BLaER1 treated with 17β-estradiol and CSF1 and Interleukin-3, amounts not matched to agents 10 nM and 100 nM (cell line): ENCODE measurements around the gene PIGC.

Source experiments
- H3K27ac ChIP-seq, 11 experiments: shearing (Covaris generic); formaldehyde crosslinking; 2 replicates each; pipeline ENCODE4 v1.8.1; 2022
- H3K27me3 ChIP-seq, 11 experiments: shearing (Covaris generic); formaldehyde crosslinking; 2 replicates each; pipeline ENCODE4 v1.8.1; 2022
- H3K36me3 ChIP-seq, 11 experiments: shearing (Covaris generic); formaldehyde crosslinking; 2 replicates each; pipeline ENCODE4 v1.8.1; 2022
- H3K4me1 ChIP-seq, 10 experiments: shearing (Covaris generic); formaldehyde crosslinking; 2 replicates each; pipeline ENCODE4 v1.8.1; 2022
- H3K4me2 ChIP-seq, 11 experiments: shearing (Covaris generic); formaldehyde crosslinking; 2 replicates each; pipeline ENCODE4 v1.8.1; 2022
- H3K4me3 ChIP-seq, 10 experiments: shearing (Covaris generic); formaldehyde crosslinking; 2 replicates each; pipeline ENCODE4 v1.8.1; 2022
- H3K9ac ChIP-seq, 11 experiments: shearing (Covaris generic); formaldehyde crosslinking; 2 replicates each; pipeline ENCODE4 v1.8.1; 2022
- H3K9me3 ChIP-seq, 11 experiments: shearing (Covaris generic); formaldehyde crosslinking; replicated peaks in 1 of 11; 2 replicates each; pipeline ENCODE4 v1.8.1; 2022
- H4K20me1 ChIP-seq, 11 experiments: shearing (Covaris generic); formaldehyde crosslinking; 2 replicates each; pipeline ENCODE4 v1.8.1; 2022
- Cebpa-rat ChIP-seq, 11 experiments: shearing (Covaris generic); IDR thresholded peaks; 2 replicates each; pipeline ENCODE4 v1.8.1; 2022

The PIGC gene

DNA sequence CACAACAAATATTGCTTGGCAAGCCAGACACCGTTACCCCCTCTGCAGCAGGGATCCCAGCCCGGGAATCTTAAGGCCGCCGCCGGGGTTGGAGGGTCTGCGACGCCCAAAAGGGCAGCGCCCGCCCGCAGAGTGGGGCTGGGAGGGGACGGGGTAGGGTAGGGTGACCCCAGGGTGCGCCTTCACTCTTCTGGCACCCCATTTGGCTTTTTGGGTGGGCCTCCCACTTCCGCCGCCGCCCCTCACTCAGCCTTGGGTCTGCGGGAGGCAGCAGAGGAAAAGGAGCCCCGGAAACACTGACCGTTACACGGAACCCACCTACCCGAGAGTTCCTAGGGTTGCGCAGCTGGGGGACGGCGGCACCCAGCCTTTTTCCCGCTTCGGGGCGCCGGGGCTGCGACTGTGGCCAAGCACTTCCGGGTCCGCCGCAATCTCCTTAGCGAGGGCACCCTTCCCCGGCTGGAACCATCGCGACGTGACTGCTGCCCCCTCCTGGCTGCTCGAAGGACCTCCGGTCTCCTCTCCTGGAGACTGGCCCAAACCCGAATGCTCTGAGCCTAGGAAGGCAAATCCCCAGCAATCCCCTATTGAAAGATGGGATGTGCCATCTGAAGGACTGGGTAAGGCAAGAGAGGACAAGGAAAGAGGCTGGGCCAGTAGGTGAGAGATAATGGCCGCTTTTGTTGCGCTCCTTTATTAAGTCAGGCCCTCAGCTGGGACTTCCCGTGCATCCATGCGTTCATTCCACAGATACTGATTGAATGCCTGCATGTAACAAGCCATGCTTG, at the start of gene PIGC:
Gene PIGC, minus strand, starts transcription at position 404 of the 788 bp plus-strand sequence. CDS start 1,447 bp downstream, outside the sequence.
- H3K36me3 ChIP-seq: peaks cover 18 to 37% (median 26%) of the 10 kb centered on the region in 11 experiments
- H4K20me1 ChIP-seq: no peaks in the 10 kb centered on the region
- peak within 1 kb of the TSS; percentile 69 to 95 (median 80) for H3K4me2 ChIP-seq
- H3K9ac ChIP-seq: peak within 1 kb of the TSS; percentile 89 to 98 (median 94)
- TF ChIP-seq Cebpa-rat (IDR thresholded peaks at IDR 0.05): no peak
- H3K9me3 ChIP-seq: no peaks in the 10 kb centered on the region
- H3K4me1 ChIP-seq: peaks cover 6 to 18% (median 12%) of the 10 kb centered on the region in 10 experiments; a peak in 19 of 20 replicates
- H3K27me3 ChIP-seq: no peaks in the 10 kb centered on the region
- peak within 1 kb of the TSS; percentile 77 to 96 (median 90) for H3K4me3 ChIP-seq
- H3K27ac ChIP-seq: peak within 1 kb of the TSS; percentile 87 to 95 (median 93)

DNA sequence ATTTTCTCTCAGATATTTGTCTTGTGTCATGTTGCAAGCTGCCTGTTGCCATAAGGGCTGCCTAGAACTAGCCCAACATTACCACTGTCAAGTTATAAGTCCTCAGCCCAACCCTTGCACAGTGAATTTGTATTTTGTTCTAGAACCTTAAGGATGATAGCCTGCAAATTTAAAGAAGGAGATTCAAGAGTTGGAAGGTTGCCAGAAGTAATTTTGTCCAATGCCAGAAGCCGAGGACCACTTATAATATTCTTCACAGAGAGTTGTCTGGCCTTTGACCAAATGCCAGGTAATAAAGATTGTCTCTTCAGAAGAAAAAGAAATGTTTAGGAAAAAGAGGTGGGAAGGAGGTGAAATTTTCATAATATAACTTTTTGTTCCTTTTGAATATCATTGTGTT, 48.6 kb upstream of the PIGC start:
- Histone ChIP-seq H4K20me1 (no peaks in the 10 kb centered on the region), H3K36me3 (no peaks in the 10 kb centered on the region), H3K27ac (no peak overlapping the region), H3K4me3 (no peak overlapping the region), H3K27me3 (no peaks in the 10 kb centered on the region), H3K9me3 (no peaks in the 10 kb centered on the region), H3K9ac (no peak overlapping the region), H3K4me1 (peaks cover 3 to 17% (median 8%) of the 10 kb centered on the region in 10 experiments; a peak in 19 of 20 replicates), H3K4me2 (no peak overlapping the region)
- no peak for TF ChIP-seq Cebpa-rat (IDR thresholded peaks at IDR 0.05)

DNA sequence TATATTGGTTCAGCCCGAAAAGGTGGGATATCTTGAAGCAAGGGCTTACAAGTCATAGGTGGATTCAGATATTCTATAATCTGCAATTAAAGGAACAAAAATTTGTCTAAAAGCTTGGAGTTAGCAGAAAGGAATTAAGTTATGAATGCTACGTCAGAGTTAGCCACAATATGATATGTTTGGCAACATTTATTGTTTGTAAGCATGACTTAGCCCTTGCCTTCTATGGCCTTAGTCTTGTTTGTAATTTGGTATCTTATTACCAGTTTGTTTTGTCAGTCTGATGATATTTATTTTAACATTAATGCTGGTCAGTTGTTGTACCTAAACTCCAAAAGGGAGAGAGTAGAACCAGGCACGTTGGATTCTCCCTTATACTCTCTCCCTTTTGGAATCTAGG, 46.0 kb upstream of the PIGC start:
- H3K36me3 ChIP-seq: no peaks in the 10 kb centered on the region
- H3K4me3 ChIP-seq: no peak overlapping the region
- no peaks in the 10 kb centered on the region for H3K9me3 ChIP-seq
- no peak overlapping the region for H3K4me2 ChIP-seq
- no peaks in the 10 kb centered on the region for H4K20me1 ChIP-seq
- H3K27ac ChIP-seq: no peak overlapping the region
- H3K27me3 ChIP-seq: no peaks in the 10 kb centered on the region
- TF ChIP-seq Cebpa-rat (IDR thresholded peaks at IDR 0.05): no peak
- no peak overlapping the region for H3K9ac ChIP-seq
- peaks cover 4 to 11% (median 9%) of the 10 kb centered on the region in 10 experiments; a peak in 14 of 20 replicates for H3K4me1 ChIP-seq

DNA sequence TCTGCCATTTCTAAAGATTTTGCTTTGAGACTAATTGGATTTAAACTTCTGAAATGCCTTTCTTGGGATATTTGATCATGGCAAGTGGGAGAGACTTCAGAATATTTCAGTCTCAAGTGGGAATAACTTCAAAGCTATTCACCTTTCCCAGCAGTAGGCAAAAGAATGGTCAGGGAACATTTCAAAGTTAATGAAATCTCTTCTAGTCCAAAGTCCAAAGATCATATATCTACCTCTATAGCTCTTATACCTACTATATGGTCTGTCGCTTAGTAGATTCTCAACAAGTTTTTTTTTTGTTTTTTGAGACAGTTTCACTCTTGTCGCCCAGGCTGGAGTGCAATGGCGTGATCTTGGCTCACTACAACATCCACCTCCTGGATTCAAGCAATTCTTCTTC, 44.5 kb upstream of the PIGC start:
- Histone ChIP-seq H3K36me3 (no peaks in the 10 kb centered on the region), H3K9ac (no peak overlapping the region), H3K4me2 (no peak overlapping the region), H3K27me3 (no peaks in the 10 kb centered on the region), H3K4me1 (peaks cover 0 to 11% (median 8%) of the 10 kb centered on the region in 10 experiments; a peak in 12 of 20 replicates), H3K4me3 (no peak overlapping the region), H3K9me3 (no peaks in the 10 kb centered on the region), H4K20me1 (no peaks in the 10 kb centered on the region), H3K27ac (no peak overlapping the region)
- no peak for TF ChIP-seq Cebpa-rat (IDR thresholded peaks at IDR 0.05)

DNA sequence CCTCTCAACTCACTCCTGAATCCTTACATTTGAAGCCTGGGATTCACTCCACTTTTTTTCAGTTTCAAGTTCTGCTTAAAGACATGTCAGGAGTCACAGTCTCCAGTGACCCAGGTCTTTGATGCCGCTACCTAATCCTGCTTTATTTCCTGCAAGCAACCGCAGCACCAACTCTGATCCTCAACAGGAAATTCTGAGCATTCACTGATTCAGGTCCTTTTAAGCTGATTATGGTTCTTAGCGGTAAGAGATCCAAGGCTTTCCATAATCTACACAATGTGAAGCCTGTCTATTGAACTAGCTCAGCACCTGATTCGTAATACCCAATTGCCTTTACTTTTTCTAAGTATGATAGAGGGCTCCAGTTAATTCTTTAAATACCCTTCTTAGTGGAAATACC, 43.7 kb upstream of the PIGC start:
- Histone ChIP-seq H3K36me3 (no peaks in the 10 kb centered on the region), H3K4me2 (peak overlapping the region in 10 of 11 experiments; percentile 4 to 46 (median 18); a peak in 11 of 22 replicates), H3K27me3 (no peaks in the 10 kb centered on the region), H4K20me1 (no peaks in the 10 kb centered on the region), H3K9ac (no peak overlapping the region), H3K4me3 (no peak overlapping the region), H3K27ac (no peak overlapping the region), H3K9me3 (no peaks in the 10 kb centered on the region), H3K4me1 (peaks cover 0 to 11% (median 8%) of the 10 kb centered on the region in 10 experiments; a peak in 12 of 20 replicates)
- no peak for TF ChIP-seq Cebpa-rat (IDR thresholded peaks at IDR 0.05)

DNA sequence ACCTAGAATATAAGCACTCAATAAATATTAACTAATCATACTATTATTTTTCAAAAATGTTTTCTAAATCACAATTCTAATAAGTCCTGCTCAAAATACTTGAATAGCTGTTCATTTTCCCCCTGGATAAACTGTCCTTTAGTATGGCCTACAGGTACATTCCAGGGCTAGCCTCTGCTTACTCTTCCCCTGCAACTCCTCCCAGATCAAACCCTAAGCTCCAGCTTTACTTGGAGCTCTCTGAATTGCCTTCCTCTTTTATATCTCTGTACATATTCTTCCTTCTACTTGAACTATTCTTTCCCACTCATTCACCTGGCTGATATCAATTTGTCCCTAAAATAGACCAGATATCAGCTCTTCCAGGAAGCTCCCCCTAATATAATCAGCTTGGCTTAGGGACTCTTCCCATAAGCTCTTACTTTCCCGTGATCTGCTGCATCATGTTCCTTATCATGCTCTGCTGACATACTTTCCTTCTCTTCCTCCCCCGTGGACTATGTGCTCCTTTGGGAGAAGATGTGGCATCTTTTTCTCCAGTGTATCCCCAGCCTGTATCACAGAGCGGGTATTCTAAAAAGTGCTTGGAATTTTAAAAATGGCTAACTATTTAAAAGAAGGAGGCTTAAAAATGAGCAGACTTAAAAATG, 43.1 kb upstream of the PIGC start:
- Histone ChIP-seq H3K27me3 (no peaks in the 10 kb centered on the region), H3K36me3 (no peaks in the 10 kb centered on the region), H3K4me1 (peaks cover 0 to 11% (median 8%) of the 10 kb centered on the region in 10 experiments; a peak in 12 of 20 replicates), H3K4me3 (no peak overlapping the region), H4K20me1 (no peaks in the 10 kb centered on the region), H3K27ac (no peak overlapping the region), H3K4me2 (peak overlapping the region in 6 of 11 experiments; percentile 7 to 32 (median 24); a peak in 6 of 22 replicates), H3K9ac (no peak overlapping the region), H3K9me3 (no peaks in the 10 kb centered on the region)
- TF ChIP-seq Cebpa-rat (IDR thresholded peaks at IDR 0.05): no peak

DNA sequence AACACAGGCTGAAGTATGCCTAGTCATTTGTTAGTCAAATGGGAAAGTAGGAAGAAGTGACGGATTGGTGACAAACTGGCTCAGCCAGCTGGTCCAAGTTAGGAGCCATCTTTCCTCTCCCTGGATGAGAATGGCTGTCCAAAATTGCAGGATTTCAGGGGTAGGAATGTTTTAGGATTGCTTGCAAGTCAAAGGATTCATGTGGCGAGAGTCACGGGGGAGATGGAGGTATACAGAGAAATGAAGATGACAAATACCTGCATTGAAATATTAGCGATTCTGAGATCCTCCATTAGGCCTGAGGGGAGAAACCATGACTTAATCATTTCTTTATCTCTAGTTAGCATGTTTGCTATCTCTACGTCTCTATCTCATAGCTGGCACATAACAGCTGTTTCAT, 41.8 kb upstream of the PIGC start:
- H3K4me2 ChIP-seq: no peak overlapping the region
- H3K27ac ChIP-seq: no peak overlapping the region
- no peaks in the 10 kb centered on the region for H3K27me3 ChIP-seq
- TF ChIP-seq Cebpa-rat (IDR thresholded peaks at IDR 0.05): no peak
- no peak overlapping the region for H3K4me3 ChIP-seq
- no peak overlapping the region for H3K9ac ChIP-seq
- H4K20me1 ChIP-seq: no peaks in the 10 kb centered on the region
- no peaks in the 10 kb centered on the region for H3K9me3 ChIP-seq
- peaks cover 0 to 15% (median 9%) of the 10 kb centered on the region in 10 experiments; a peak in 13 of 20 replicates for H3K4me1 ChIP-seq
- H3K36me3 ChIP-seq: no peaks in the 10 kb centered on the region

DNA sequence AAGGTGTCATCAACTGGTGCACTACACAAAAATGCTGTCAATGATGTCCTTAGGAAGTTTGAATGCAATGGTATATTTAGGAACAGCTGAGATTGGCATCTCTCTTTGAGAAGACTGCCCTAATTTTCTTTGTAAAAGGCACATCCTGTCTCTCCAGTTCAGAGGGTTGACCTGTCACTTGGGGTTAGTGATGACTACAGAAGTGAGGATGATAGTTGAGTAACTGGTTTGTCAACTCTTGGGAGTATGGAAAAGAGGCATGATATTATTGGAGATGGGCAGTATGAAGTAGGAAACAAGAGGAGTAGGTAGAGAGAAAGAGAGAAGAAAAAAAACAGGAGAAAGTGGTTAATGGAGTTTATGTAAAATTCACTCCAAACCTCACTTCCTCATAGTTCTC, 40.4 kb upstream of the PIGC start:
- no peak overlapping the region for H3K4me3 ChIP-seq
- H3K9ac ChIP-seq: no peak overlapping the region
- H3K36me3 ChIP-seq: no peaks in the 10 kb centered on the region
- H3K27me3 ChIP-seq: no peaks in the 10 kb centered on the region
- no peak for TF ChIP-seq Cebpa-rat (IDR thresholded peaks at IDR 0.05)
- H4K20me1 ChIP-seq: no peaks in the 10 kb centered on the region
- H3K27ac ChIP-seq: no peak overlapping the region
- H3K4me1 ChIP-seq: peaks cover 0 to 23% (median 17%) of the 10 kb centered on the region in 10 experiments; a peak in 13 of 20 replicates
- no peaks in the 10 kb centered on the region for H3K9me3 ChIP-seq
- H3K4me2 ChIP-seq: peak overlapping the region in 1 of 11 experiments; percentile 1; a peak in 1 of 22 replicates

DNA sequence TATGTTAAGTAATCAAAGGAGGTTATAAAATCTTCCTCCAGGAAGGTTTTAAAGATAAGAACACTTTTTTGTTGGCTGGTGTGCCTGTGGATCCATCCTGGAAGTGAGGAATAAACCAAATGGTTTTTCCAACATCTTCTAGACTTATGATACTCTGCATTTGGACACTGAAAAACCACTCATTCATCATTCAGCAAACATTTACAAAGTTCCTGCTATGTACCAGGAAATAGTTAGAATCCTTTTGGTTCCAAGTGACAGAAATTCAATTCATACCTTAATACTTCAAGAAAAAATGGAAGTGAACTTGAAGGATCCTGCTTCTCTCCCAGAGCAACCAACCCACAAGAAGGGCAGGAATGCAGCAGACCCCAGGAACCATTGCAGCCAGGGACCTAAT, 39.6 kb upstream of the PIGC start:
- no peak overlapping the region for H3K9ac ChIP-seq
- no peak overlapping the region for H3K4me3 ChIP-seq
- no peak overlapping the region for H3K4me2 ChIP-seq
- H3K9me3 ChIP-seq: no peaks in the 10 kb centered on the region
- no peak overlapping the region for H3K27ac ChIP-seq
- H4K20me1 ChIP-seq: no peaks in the 10 kb centered on the region
- no peak for TF ChIP-seq Cebpa-rat (IDR thresholded peaks at IDR 0.05)
- peaks cover 0 to 23% (median 17%) of the 10 kb centered on the region in 10 experiments; a peak in 13 of 20 replicates for H3K4me1 ChIP-seq
- no peaks in the 10 kb centered on the region for H3K36me3 ChIP-seq
- H3K27me3 ChIP-seq: no peaks in the 10 kb centered on the region
